ENCODE data around the gene TSPAN9. TPM values are rescaled to one million over a fixed set of nuclear protein-coding genes. Genes with fewer than 3 reads are reported as not detected.

TSPAN9 gene
- total RNA-seq, 1 donor from 2014 or later: 20.5 TPM

GRCh38 chr12:3098436-3098835 is 21.3 kb downstream of the TSPAN9 start:
- no peak for DNase-seq (ENCODE audit: low read depth)
- no peak for TF ChIP-seq CTCF (conservative IDR thresholded peaks at IDR 0.05; ENCODE audit: low read depth, low read length)
- H3K4me3 ChIP-seq (ENCODE audit: low read depth, low read length): no peak overlapping the region

- no peak for TF ChIP-seq CTCF (conservative IDR thresholded peaks at IDR 0.05; ENCODE audit: low read depth, low read length)
- DNase-seq (ENCODE audit: low read depth): no peak
- H3K4me3 ChIP-seq (ENCODE audit: low read depth, low read length): no peak overlapping the region
These were observed 22.0 kb downstream of the TSPAN9 start for GRCh38 chr12:3099146-3099545.

- no peak overlapping the region for H3K4me3 ChIP-seq (ENCODE audit: low read depth, low read length)
- no peak for TF ChIP-seq CTCF (conservative IDR thresholded peaks at IDR 0.05; ENCODE audit: low read depth, low read length)
- no peak for DNase-seq (ENCODE audit: low read depth)
These were observed 24.3 kb downstream of the TSPAN9 start for GRCh38 chr12:3101309-3102024.

- DNase-seq (ENCODE audit: low read depth): no peak
- H3K4me3 ChIP-seq (ENCODE audit: low read depth, low read length): no peak overlapping the region
- no peak for TF ChIP-seq CTCF (conservative IDR thresholded peaks at IDR 0.05; ENCODE audit: low read depth, low read length)
These were observed 25.7 kb downstream of the TSPAN9 start for GRCh38 chr12:3102771-3103410.

- TF ChIP-seq CTCF (conservative IDR thresholded peaks at IDR 0.05; ENCODE audit: low read depth, low read length): no peak
- DNase-seq (ENCODE audit: low read depth): no peak
- H3K4me3 ChIP-seq (ENCODE audit: low read depth, low read length): no peak overlapping the region
These were observed 26.6 kb downstream of the TSPAN9 start for GRCh38 chr12:3103806-3104205.

GRCh38 chr12:3105690-3106479 is 28.7 kb downstream of the TSPAN9 start:
- no peak for DNase-seq (ENCODE audit: low read depth)
- H3K4me3 ChIP-seq (ENCODE audit: low read depth, low read length): no peak overlapping the region
- TF ChIP-seq CTCF (conservative IDR thresholded peaks at IDR 0.05; ENCODE audit: low read depth, low read length): no peak
